ENCODE data around the gene ARMC8. TPM values are rescaled to one million over a fixed set of nuclear protein-coding genes. Genes with fewer than 3 reads are reported as not detected.

Gene ARMC8
- total RNA-seq, 1 donor from 2014 or later = 82.3 TPM

- ATAC-seq (ENCODE audit: low read depth) (no peak), DNase-seq (no peak)
- Mint-ChIP-seq H3K27ac (peak overlapping the region; percentile 98), H3K4me3 (peak overlapping the region; percentile 99), H3K4me1 (peaks cover 29% of the 10 kb centered on the region), H3K36me3 (ENCODE audit: low read depth) (peaks cover 34% of the 10 kb centered on the region), H3K27me3 (no peaks in the 10 kb centered on the region), H3K9me3 (no peaks in the 10 kb centered on the region)
- POLR2A ChIA-PET = interaction anchor here (0.6 to 2.6 kb wide), 3 partner anchors 13 to 1978 kb away, joined by 3 to 42 read pairs (median 5); partner anchors contain the start of genes ARMC8 and MSL2
- TF ChIP-seq, protein P1, sequence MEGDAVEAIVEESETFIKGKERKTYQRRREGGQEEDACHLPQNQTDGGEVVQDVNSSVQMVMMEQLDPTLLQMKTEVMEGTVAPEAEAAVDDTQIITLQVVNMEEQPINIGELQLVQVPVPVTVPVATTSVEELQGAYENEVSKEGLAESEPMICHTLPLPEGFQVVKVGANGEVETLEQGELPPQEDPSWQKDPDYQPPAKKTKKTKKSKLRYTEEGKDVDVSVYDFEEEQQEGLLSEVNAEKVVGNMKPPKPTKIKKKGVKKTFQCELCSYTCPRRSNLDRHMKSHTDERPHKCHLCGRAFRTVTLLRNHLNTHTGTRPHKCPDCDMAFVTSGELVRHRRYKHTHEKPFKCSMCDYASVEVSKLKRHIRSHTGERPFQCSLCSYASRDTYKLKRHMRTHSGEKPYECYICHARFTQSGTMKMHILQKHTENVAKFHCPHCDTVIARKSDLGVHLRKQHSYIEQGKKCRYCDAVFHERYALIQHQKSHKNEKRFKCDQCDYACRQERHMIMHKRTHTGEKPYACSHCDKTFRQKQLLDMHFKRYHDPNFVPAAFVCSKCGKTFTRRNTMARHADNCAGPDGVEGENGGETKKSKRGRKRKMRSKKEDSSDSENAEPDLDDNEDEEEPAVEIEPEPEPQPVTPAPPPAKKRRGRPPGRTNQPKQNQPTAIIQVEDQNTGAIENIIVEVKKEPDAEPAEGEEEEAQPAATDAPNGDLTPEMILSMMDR (IDR thresholded peaks at IDR 0.05) = no peak
- intact Hi-C loops (cut with micrococcal nuclease) = loop anchor here (1.0 to 5.0 kb wide), 3 partner anchors 13 to 1982 kb away; partner anchors contain the start of genes ARMC8 and CEP70
- CTCF ChIA-PET = interaction anchor here (1.3 to 1.6 kb wide), 2 partner anchors 13 to 743 kb away, joined by 3 to 6 read pairs; partner anchors contain the start of gene ARMC8
Observed at GRCh38 chr3:138173769-138174420, 13.2 kb upstream of the ARMC8 start.

GRCh38 chr3:138174421-138175131, 12.5 kb upstream of the ARMC8 start, which contains the start of gene DBR1:
Gene DBR1 (minus strand): TSS chr3:138174921. CDS start chr3:138174795, 126 bp downstream.
- intact Hi-C loops (cut with micrococcal nuclease) = loop anchor here (1.0 to 5.0 kb wide), 3 partner anchors 13 to 1982 kb away; partner anchors contain the start of genes ARMC8 and CEP70
- peak within 1 kb of the TSS; percentile 99 for H3K4me3 Mint-ChIP-seq
- H3K36me3 Mint-ChIP-seq (ENCODE audit: low read depth) = peaks cover 32% of the 10 kb centered on the region
- H3K9me3 Mint-ChIP-seq = no peaks in the 10 kb centered on the region
- CTCF ChIA-PET = interaction anchor here (1.3 to 1.6 kb wide), 2 partner anchors 13 to 742 kb away, joined by 3 to 6 read pairs; partner anchors contain the start of gene ARMC8
- peak within 1 kb of the TSS; percentile 98 for H3K27ac Mint-ChIP-seq
- TF ChIP-seq, protein P1 (IDR thresholded peaks at IDR 0.05) = no peak
- H3K4me1 Mint-ChIP-seq = peaks cover 29% of the 10 kb centered on the region
- POLR2A ChIA-PET = interaction anchor here (0.6 to 2.6 kb wide), 4 partner anchors 12 to 1978 kb away, joined by 3 to 42 read pairs (median 4); partner anchors contain the start of genes ARMC8 and MSL2
- H3K27me3 Mint-ChIP-seq = no peaks in the 10 kb centered on the region
- DNase-seq (peak; percentile 64), ATAC-seq (ENCODE audit: low read depth) (peak; percentile 92)

- Mint-ChIP-seq H3K4me3 (no peak overlapping the region), H3K4me1 (no peaks in the 10 kb centered on the region), H3K9me3 (no peaks in the 10 kb centered on the region), H3K27ac (no peak overlapping the region), H3K27me3 (peaks cover 3% of the 10 kb centered on the region), H3K36me3 (ENCODE audit: low read depth) (no peaks in the 10 kb centered on the region)
- ATAC-seq (ENCODE audit: low read depth) = peak; percentile 64
- POLR2A ChIA-PET = no interaction called here
- intact Hi-C loops (cut with micrococcal nuclease) = loop anchor here (2.0 to 10.0 kb wide), 2 partner anchors 742 to 1164 kb away; partner anchors contain the start of gene MRPS22
- CTCF ChIA-PET = no interaction called here
- no peak for DNase-seq
- TF ChIP-seq, protein P1 (IDR thresholded peaks at IDR 0.05) = no peak
Observed at GRCh38 chr3:138180375-138181029, 6.6 kb upstream of the ARMC8 start.

DNA sequence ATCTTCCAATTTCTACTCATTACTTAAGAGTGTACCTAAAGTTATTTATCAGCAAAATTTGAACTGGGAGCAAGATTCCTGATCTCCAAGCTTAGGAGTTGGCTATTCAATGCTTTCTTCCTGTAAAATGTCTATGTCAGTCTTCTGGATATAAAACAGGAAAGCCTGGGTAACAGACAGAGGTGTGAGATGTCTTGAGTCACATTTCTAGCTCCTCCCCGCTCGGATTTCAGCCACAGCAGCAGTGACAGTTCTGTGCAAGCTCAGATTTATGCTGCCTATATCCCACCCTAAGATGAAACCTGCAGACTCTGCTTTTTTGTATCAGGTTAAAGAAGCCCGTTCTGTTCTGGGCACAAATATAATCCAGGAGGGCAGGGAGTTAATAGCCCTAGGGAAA, 2.1 kb upstream of the ARMC8 start:
- no peak overlapping the region for H3K27ac Mint-ChIP-seq
- ATAC-seq (ENCODE audit: low read depth) = no peak
- intact Hi-C loops (cut with micrococcal nuclease) = loop anchor here (5.0 to 10.0 kb wide), 3 partner anchors 37 to 1323 kb away; partner anchors contain the start of genes MRPS22 and NCK1
- CTCF ChIA-PET = no interaction called here
- peaks cover 10% of the 10 kb centered on the region for H3K36me3 Mint-ChIP-seq (ENCODE audit: low read depth)
- H3K9me3 Mint-ChIP-seq = no peaks in the 10 kb centered on the region
- H3K4me3 Mint-ChIP-seq = no peak overlapping the region
- TF ChIP-seq, protein P1 (IDR thresholded peaks at IDR 0.05) = no peak
- POLR2A ChIA-PET = no interaction called here
- H3K27me3 Mint-ChIP-seq = peaks cover 5% of the 10 kb centered on the region
- peaks cover 28% of the 10 kb centered on the region for H3K4me1 Mint-ChIP-seq
- no peak for DNase-seq
